Measurements from ENCODE around the gene URB2.

URB2 gene

DNA sequence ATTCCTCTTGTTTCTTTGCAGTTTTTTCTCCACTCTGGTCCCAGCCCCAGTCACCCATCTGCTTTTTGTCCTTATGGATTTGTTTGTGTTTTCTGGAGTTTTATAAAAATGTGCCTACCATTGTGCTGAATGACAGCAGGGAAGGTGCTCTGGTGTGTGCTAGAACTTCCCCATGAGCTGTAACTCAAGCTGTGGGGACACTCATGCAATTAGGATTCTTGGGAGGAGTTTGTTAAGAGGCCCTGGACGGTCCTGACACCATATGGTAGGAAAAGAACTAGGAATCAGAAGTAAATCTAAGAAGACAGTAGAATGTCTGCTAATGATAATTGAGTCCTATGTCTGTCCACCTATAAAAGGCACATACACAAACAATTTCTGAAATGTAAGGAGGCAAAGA is 27.4 kb downstream of the URB2 start:
- TF ChIP-seq, protein P1, sequence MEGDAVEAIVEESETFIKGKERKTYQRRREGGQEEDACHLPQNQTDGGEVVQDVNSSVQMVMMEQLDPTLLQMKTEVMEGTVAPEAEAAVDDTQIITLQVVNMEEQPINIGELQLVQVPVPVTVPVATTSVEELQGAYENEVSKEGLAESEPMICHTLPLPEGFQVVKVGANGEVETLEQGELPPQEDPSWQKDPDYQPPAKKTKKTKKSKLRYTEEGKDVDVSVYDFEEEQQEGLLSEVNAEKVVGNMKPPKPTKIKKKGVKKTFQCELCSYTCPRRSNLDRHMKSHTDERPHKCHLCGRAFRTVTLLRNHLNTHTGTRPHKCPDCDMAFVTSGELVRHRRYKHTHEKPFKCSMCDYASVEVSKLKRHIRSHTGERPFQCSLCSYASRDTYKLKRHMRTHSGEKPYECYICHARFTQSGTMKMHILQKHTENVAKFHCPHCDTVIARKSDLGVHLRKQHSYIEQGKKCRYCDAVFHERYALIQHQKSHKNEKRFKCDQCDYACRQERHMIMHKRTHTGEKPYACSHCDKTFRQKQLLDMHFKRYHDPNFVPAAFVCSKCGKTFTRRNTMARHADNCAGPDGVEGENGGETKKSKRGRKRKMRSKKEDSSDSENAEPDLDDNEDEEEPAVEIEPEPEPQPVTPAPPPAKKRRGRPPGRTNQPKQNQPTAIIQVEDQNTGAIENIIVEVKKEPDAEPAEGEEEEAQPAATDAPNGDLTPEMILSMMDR (IDR thresholded peaks at IDR 0.05; ENCODE audit: insufficient read depth, low read depth, low read length, missing control alignments): no peak
- no peak for DNase-seq (ENCODE audit: low read depth)
- H3K4me3 ChIP-seq (ENCODE audit: low read length): no peak overlapping the region

DNA sequence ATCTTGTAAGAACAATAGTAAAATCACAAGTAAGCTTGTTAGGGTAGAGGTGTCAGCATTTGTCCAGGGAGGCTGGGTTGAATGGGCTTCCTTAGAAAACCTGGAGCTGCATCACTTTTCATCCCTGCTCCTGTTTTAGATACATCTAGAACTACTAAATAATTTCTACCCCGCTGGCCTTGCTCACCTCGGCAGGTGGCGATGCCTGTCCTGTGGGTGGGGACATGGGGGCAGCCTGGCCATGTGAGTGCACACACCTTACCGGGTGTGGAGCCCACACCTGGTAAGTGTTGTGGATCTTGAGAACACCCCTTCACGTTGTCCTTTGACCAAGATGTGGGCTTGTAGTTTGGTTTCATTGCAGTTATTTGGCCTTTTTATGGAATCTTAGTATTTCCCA is 29.7 kb downstream of the URB2 start:
- DNase-seq (ENCODE audit: low read depth): no peak
- no peak overlapping the region for H3K4me3 ChIP-seq (ENCODE audit: low read length)
- TF ChIP-seq, protein P1 (IDR thresholded peaks at IDR 0.05; ENCODE audit: insufficient read depth, low read depth, low read length, missing control alignments): no peak

DNA sequence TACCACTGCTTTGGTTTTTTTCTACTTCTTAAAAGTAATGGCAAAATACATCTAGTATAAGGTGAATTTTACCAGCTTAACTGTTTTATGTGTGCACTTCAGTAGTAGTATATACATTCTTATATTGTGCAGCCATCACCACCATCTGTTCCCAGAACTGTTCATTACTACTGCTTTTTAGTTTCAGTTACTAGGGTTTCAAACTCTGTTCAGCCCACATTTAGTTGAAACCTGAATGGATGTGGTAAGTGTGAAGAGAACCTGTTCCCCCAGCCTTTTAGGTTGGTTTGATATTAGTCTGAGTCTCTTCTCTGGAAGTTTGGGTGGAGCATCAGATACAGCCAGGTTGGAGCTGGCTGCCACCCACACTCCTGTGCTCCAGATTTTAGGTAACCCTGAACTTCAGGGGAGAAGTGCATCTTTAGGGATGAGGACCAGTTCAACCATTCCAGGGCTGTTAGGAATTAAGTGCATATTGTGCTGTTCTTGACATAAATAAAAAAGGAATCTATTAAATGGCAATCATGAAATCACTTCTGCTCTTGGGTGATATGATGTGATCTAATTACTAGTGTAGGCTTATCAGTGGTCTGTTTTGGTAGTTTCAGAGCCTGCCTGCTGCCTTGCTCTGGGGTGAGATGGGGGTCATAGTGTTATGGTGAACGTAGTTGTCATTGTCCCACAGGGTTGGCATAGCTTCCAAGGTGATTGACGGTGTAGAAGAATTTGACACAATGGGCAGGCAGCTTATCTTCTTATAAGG is 32.1 kb downstream of the URB2 start:
- TF ChIP-seq, protein P1 (IDR thresholded peaks at IDR 0.05; ENCODE audit: insufficient read depth, low read depth, low read length, missing control alignments): no peak
- no peak overlapping the region for H3K4me3 ChIP-seq (ENCODE audit: low read length)
- DNase-seq (ENCODE audit: low read depth): no peak

DNA sequence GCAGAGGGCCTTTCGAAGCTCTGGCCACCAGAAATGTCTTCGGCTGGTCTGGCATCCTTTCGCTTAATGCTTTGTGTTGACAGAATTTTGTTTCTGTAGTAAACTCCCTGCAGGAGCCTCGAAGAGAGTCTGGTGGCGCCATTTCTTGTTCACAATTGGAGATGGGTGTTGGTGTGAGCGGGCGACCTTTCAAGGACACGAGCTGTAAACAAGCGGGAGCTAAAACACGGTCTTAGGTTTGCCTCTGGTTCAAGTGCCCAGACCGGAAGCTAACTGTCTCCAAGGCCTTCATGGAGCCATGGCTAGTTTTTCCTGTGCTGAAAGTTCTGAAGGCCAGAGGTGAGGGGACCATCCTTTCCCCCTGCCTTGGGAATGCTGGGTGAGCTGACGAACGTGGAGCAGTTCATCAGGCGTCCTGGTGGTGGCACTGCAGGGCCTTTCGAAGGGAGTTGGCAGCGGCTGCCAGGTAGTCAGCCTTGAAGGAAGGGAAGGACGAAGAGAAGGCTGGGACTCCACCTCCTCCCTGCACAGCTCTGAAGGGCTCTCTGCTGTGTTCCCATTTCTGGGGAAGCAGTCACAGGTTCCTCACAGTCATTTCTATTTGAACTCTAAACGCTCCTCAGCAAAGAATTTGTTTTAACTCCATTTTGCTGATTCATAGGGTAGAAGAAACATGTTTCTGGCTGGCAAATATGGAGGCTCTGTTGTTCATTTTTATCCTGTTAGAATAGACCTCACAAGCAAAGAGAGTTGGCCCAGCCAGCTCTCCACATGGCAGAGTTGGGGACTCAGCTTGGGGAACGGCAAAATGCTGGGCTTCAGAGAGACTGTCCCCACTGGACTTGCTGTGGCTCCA is 35.2 kb downstream of the URB2 start:
- DNase-seq (ENCODE audit: low read depth): peak; percentile 77
- TF ChIP-seq, protein P1 (IDR thresholded peaks at IDR 0.05; ENCODE audit: insufficient read depth, low read depth, low read length, missing control alignments): peak; percentile 97
- no peak overlapping the region for H3K4me3 ChIP-seq (ENCODE audit: low read length)

DNA sequence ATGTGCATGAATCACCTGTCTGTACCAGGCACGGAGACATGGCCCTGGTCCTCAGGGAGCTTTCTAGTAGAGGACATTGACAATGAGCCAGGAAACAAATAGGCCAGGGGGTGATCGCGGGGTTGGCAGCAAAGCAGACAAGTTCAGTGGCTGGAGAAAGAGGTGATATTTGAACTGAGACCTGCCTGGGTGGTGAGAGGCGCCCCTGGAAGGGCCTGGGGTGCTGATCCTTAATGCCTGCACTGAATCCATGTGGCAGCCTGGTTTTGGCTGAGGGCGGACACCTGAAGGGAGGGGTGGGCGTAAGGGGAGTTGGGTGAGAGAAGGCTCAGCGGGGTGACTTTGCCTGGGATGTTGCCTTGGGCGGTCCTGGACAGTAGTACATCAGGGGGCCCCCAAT is 35.9 kb downstream of the URB2 start:
- TF ChIP-seq, protein P1 (IDR thresholded peaks at IDR 0.05; ENCODE audit: insufficient read depth, low read depth, low read length, missing control alignments): no peak
- no peak for DNase-seq (ENCODE audit: low read depth)
- H3K4me3 ChIP-seq (ENCODE audit: low read length): no peak overlapping the region

DNA sequence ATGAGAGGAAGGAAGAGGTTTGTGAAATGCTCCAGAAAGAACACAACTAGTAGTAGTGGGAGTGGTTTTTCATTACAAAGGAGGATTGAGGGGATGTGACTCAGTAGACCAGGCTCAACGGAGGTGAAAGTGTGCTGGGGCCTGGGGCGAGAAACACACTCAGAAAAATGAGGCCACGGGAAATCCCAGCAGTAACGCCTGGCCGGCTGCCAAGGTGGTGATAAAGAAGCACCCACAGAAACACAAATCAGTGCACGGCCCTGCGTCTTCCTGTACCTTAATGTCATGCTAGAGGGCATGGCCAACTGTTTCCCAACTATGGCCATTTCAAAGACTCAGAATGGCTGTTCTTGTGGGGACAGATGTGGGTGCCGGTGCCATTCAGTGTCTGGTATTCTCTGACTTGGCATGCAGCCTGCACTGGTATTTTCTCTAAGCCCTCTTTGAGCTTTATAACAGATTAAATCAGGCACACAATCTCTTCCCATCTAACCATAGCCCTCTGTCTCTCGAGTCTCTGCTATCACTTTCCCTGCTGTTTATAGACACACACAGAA is 38.2 kb downstream of the URB2 start:
- no peak overlapping the region for H3K4me3 ChIP-seq (ENCODE audit: low read length)
- DNase-seq (ENCODE audit: low read depth): peak; percentile 93
- TF ChIP-seq, protein P1 (IDR thresholded peaks at IDR 0.05; ENCODE audit: insufficient read depth, low read depth, low read length, missing control alignments): no peak

Measured in epithelial cell of esophagus (primary cell).